GM12878 (cell line): Measurements from ENCODE around the gene LRRC19.

Source experiments
- CTCF ChIP-seq, 3 experiments: IDR thresholded peaks in 2 of 3; conservative IDR thresholded peaks in 1 of 3; 2 replicates each; pipeline ENCODE4 v1.5.1; 2011; ENCODE audit warnings: low read depth in 3 of 3, low read length in 3 of 3, mild to moderate bottlenecking in 3 of 3, control low read depth in 2 of 3, moderate library complexity in 2 of 3, inconsistent platforms in 1 of 3, mixed read lengths in 1 of 3; ENCODE audit not compliant: control insufficient read depth in 2 of 3, insufficient read depth in 1 of 3; ENCODE audit errors: extremely low read depth in 1 of 3
- EP300 ChIP-seq, 2 experiments: fragments of 150-350 bp in 1 of 2; IDR thresholded peaks; 2 replicates each; pipeline ENCODE4 v1.6.1; 2011 to 2012; ENCODE audit warnings: low read depth in 2 of 2, low read length in 2 of 2, borderline replicate concordance in 1 of 2, improper control_type of control experiment in 1 of 2, inconsistent platforms in 1 of 2; ENCODE audit not compliant: control insufficient read depth in 1 of 2
- HDAC2 ChIP-seq: fragments of 200-600 bp; sonication (generic); IDR thresholded peaks from 2 replicates; pipeline ENCODE4 v1.6.1; 2017
- JUNB ChIP-seq: IDR thresholded peaks from 2 replicates; pipeline ENCODE4 v1.6.1; 2016; ENCODE audit warnings: antibody characterized with exemption, mild to moderate bottlenecking
- MAX ChIP-seq: IDR thresholded peaks from 2 replicates; pipeline ENCODE4 v1.6.1; 2012; ENCODE audit warnings: low read depth, low read length, improper control_type of control experiment
- POLR2AphosphoS5 ChIP-seq: IDR thresholded peaks from 2 replicates; pipeline ENCODE4 v1.6.1; 2011; ENCODE audit warnings: mild to moderate bottlenecking, low read length, inconsistent platforms
- TARDBP ChIP-seq: IDR thresholded peaks from 2 replicates; pipeline ENCODE4 v1.6.1; 2016; ENCODE audit warnings: borderline replicate concordance
- WRNIP1 ChIP-seq: IDR thresholded peaks from 2 replicates; pipeline ENCODE4 v1.6.1; 2011; ENCODE audit warnings: low read depth, low read length, improper control_type of control experiment, borderline replicate concordance

- no peak for TF ChIP-seq HDAC2
- TF ChIP-seq CTCF (IDR thresholded peaks at IDR 0.05 in 2 of 3, conservative IDR thresholded peaks at IDR 0.05 in 1 of 3; ENCODE audit: control insufficient read depth in 2 of 3, extremely low read depth in 1 of 3, insufficient read depth in 1 of 3, low read depth in 3 of 3, low read length in 3 of 3), result no peak
- no peak for TF ChIP-seq WRNIP1
- TF ChIP-seq MAX, result no peak
- TF ChIP-seq POLR2AphosphoS5, result no peak
- TF ChIP-seq EP300 (IDR thresholded peaks at IDR 0.05; ENCODE audit: borderline replicate concordance in 1 of 2, control insufficient read depth in 1 of 2, low read depth in 2 of 2, low read length in 2 of 2), result no peak
- TF ChIP-seq TARDBP, result no peak
- no peak for TF ChIP-seq JUNB
Measured at GRCh38 chr9:27041746-27042145, 36.3 kb upstream of the LRRC19 start.
